CD4-positive, alpha-beta T cell treated with Interleukin-12 subunit alpha and Interleukin-12 subunit beta, for 1 hour (primary cell): ENCODE data around the gene CAMTA1.
"Not testable (repeated sequence)": the region's sequence is repeated elsewhere in the genome, so short reads cannot be mapped to it uniquely, and the experiment has no call there.

Experiments
- DNase-seq: peaks from one replicate; pipeline ENCODE4 v3.0.0-alpha.2; 2020

CAMTA1 gene

GRCh38 chr1:7681401-7681800 lies 896.1 kb downstream of the CAMTA1 start:
- DNase-seq = no peak

GRCh38 chr1:7683521-7683920 lies 898.3 kb downstream of the CAMTA1 start:
- DNase-seq = no peak

- DNase-seq = no peak
Measured at GRCh38 chr1:7684132-7684531, 898.9 kb downstream of the CAMTA1 start.

GRCh38 chr1:7684861-7685635 lies 899.8 kb downstream of the CAMTA1 start:
- DNase-seq = no peak

GRCh38 chr1:7686301-7686850 lies 901.1 kb downstream of the CAMTA1 start:
- DNase-seq = no peak

- DNase-seq = no peak
Measured at GRCh38 chr1:7687411-7687810, 902.2 kb downstream of the CAMTA1 start.

- DNase-seq = no peak
Measured at GRCh38 chr1:7688659-7689058, 903.4 kb downstream of the CAMTA1 start.

GRCh38 chr1:7689307-7689706 lies 904.1 kb downstream of the CAMTA1 start:
- not testable (repeated sequence) for DNase-seq

GRCh38 chr1:7690076-7690475 lies 904.8 kb downstream of the CAMTA1 start:
- no peak for DNase-seq

GRCh38 chr1:7690496-7691182 lies 905.4 kb downstream of the CAMTA1 start:
- DNase-seq = no peak

- no peak for DNase-seq
Measured at GRCh38 chr1:7691576-7691975, 906.3 kb downstream of the CAMTA1 start.

- DNase-seq = no peak
Measured at GRCh38 chr1:7692005-7692404, 906.8 kb downstream of the CAMTA1 start.

GRCh38 chr1:7693037-7693436 lies 907.8 kb downstream of the CAMTA1 start:
- DNase-seq = not testable (repeated sequence)

- DNase-seq = no peak
Measured at GRCh38 chr1:7693662-7694061, 908.4 kb downstream of the CAMTA1 start.

- DNase-seq = no peak
Measured at GRCh38 chr1:7694600-7695496, 909.6 kb downstream of the CAMTA1 start.

GRCh38 chr1:7695497-7696117 lies 910.4 kb downstream of the CAMTA1 start:
- DNase-seq = no peak

- DNase-seq = no peak
Measured at GRCh38 chr1:7698641-7699040, 913.4 kb downstream of the CAMTA1 start.

GRCh38 chr1:7702365-7702764 lies 917.1 kb downstream of the CAMTA1 start:
- DNase-seq = no peak

- DNase-seq = peak; percentile 51
Measured at GRCh38 chr1:7703321-7704213, 918.3 kb downstream of the CAMTA1 start.

- DNase-seq = peak; percentile 94
Measured at GRCh38 chr1:7704214-7705047, 919.2 kb downstream of the CAMTA1 start.
